HepG2 (cell line): Measurements from ENCODE around the gene AFF2. TPM values are rescaled to one million over a fixed set of nuclear protein-coding genes. Genes with fewer than 3 reads are reported as not detected.

Experiments used
- ATAC-seq: fragments of 200-7000 bp; cut with Tn5 transposase; 3 replicates; pipeline ENCODE4 v1.9.1; 2020; ENCODE audit warnings: mild to moderate bottlenecking, moderate library complexity
- BruUV-seq: library from RNA; stranded (reverse); fragments of 400-500 nt; replicated peaks from 2 replicates; lab custom pipeline; 2021; lab: Mats Ljungman, UMichigan
- CTCF ChIA-PET: fragments of 300-600 bp; formaldehyde crosslinking; extraction: SDS; loops from one replicate; lab custom pipeline; 2021; ENCODE audit warnings: low total read pairs, inconsistent platforms, low intra/inter-chr PET ratio; lab: Yijun Ruan, JAX
- POLR2A ChIA-PET: fragments of 350-600 bp; sonication (Branson Sonifier 250); formaldehyde crosslinking; loops from one replicate; lab custom pipeline; 2020; ENCODE audit warnings: antibody characterized with exemption, inconsistent platforms; lab: Yijun Ruan, JAX
- DNase-seq: peaks from one replicate; pipeline ENCODE4 v3.0.0-alpha.2; 2015; ENCODE audit warnings: low spot score
- FAIRE-seq: peaks from 3 replicates; lab custom pipeline; 2011; peaks lifted over from hg19 to GRCh38; lab: Jason Lieb, UNC
- H2AFZ ChIP-seq: one replicate; pipeline ENCODE4 v1.6.1; 2011; ENCODE audit warnings: low read length, inconsistent platforms
- H3K27ac ChIP-seq: fragments of 300-600 bp; 3 replicates; pipeline ENCODE4 v1.8.0; 2011; ENCODE audit warnings: mixed run types, mild to moderate bottlenecking, mixed read lengths, low read length, inconsistent platforms; ENCODE audit not compliant: insufficient read depth; ENCODE audit errors: extremely low read length
- H3K27me3 ChIP-seq, 2 experiments: fragments of 200-600 bp in 1 of 2; 2 replicates in 1 of 2; 3 replicates in 1 of 2; pipeline versions ENCODE4 v1.6.0 to v1.8.0; 2011; ENCODE audit warnings: low read length in 2 of 2, mild to moderate bottlenecking in 2 of 2, moderate library complexity in 2 of 2, inconsistent platforms in 1 of 2; ENCODE audit not compliant: insufficient read depth in 2 of 2, control insufficient read depth in 1 of 2
- H3K36me3 ChIP-seq, 2 experiments: fragments of 200-600 bp in 1 of 2; replicated peaks in 1 of 2; 2 replicates in 1 of 2; 3 replicates in 1 of 2; pipeline versions ENCODE4 v1.5.1 to v1.8.0; 2011; ENCODE audit warnings: low read length in 2 of 2, inconsistent platforms in 1 of 2; ENCODE audit not compliant: insufficient read depth in 2 of 2, control insufficient read depth in 1 of 2
- H3K4me1 ChIP-seq: 2 replicates; pipeline ENCODE4 v1.5.1; 2012; ENCODE audit warnings: low read length, inconsistent platforms; ENCODE audit not compliant: insufficient read depth
- H3K4me2 ChIP-seq: 2 replicates; pipeline ENCODE4 v1.6.0; 2011; ENCODE audit warnings: low read depth, low read length, inconsistent platforms
- H3K4me3 ChIP-seq, 3 experiments: fragments of 200-600 bp in 1 of 3; sonication (generic), shearing (Covaris generic) in 1 of 3; replicated peaks in 1 of 3; 2 replicates each; pipeline ENCODE4 v1.5.1; 2011 to 2016; ENCODE audit warnings: low read length in 3 of 3, inconsistent platforms in 2 of 3, low read depth in 2 of 3, mild to moderate bottlenecking in 2 of 3, control low read depth in 1 of 3, mixed read lengths in 1 of 3; ENCODE audit not compliant: insufficient read depth in 1 of 3
- H3K79me2 ChIP-seq: one replicate; pipeline ENCODE4 v1.6.1; 2011; ENCODE audit warnings: low read length, inconsistent platforms; ENCODE audit not compliant: insufficient read depth
- H3K9ac ChIP-seq: 2 replicates; pipeline ENCODE4 v1.6.0; 2011; ENCODE audit warnings: mild to moderate bottlenecking, low read depth, low read length, inconsistent platforms; ENCODE audit not compliant: insufficient read depth
- H3K9me3 ChIP-seq: 2 replicates; pipeline ENCODE4 v1.5.1; 2012; ENCODE audit warnings: mild to moderate bottlenecking, low read length
- H4K20me1 ChIP-seq: 2 replicates; pipeline ENCODE4 v1.6.0; 2011; ENCODE audit warnings: inconsistent platforms, mild to moderate bottlenecking, low read length, moderate library complexity; ENCODE audit not compliant: insufficient read depth
- GPBP1L1 ChIP-seq: sonication (generic); formaldehyde crosslinking; IDR thresholded peaks from 2 replicates; pipeline ENCODE4 v1.5.0; 2020; ENCODE audit warnings: mild to moderate bottlenecking, missing genetic modification reagents
- HHEX ChIP-seq: IDR thresholded peaks from 2 replicates; pipeline ENCODE4 v1.6.1; 2016; ENCODE audit warnings: control low read depth
- HOXD1 ChIP-seq: sonication (generic); formaldehyde crosslinking; IDR thresholded peaks from 2 replicates; pipeline ENCODE4 v1.5.0; 2020; ENCODE audit warnings: missing genetic modification reagents
- MTA3 ChIP-seq: sonication (generic); formaldehyde crosslinking; IDR thresholded peaks from 2 replicates; pipeline ENCODE4 v1.4.0; 2020; ENCODE audit warnings: missing genetic modification reagents
- NKX3-1 ChIP-seq: sonication (generic); formaldehyde crosslinking; IDR thresholded peaks from 2 replicates; pipeline ENCODE4 v1.5.0; 2020; ENCODE audit warnings: missing genetic modification reagents
- SCMH1 ChIP-seq: sonication (generic); formaldehyde crosslinking; IDR thresholded peaks from 2 replicates; pipeline ENCODE4 v1.9.0; 2021; ENCODE audit warnings: missing genetic modification reagents, mild to moderate bottlenecking, borderline replicate concordance
- TCF7L2 ChIP-seq: IDR thresholded peaks from 2 replicates; pipeline ENCODE4 v1.6.1; 2011; ENCODE audit warnings: mild to moderate bottlenecking, low read depth, low read length, moderate library complexity
- ZBTB7B ChIP-seq: sonication (generic); formaldehyde crosslinking; IDR thresholded peaks from 2 replicates; pipeline ENCODE4 v1.4.0; 2020; ENCODE audit warnings: missing genetic modification reagents
- ZNF367 ChIP-seq: sonication (generic); formaldehyde crosslinking; IDR thresholded peaks from 2 replicates; pipeline ENCODE4 v1.4.0; 2020; ENCODE audit warnings: missing genetic modification reagents, borderline replicate concordance
- ZNF503 ChIP-seq: sonication (generic); formaldehyde crosslinking; IDR thresholded peaks from 2 replicates; pipeline ENCODE4 v1.4.0; 2020; ENCODE audit warnings: missing genetic modification reagents
- WGBS: methylation state at CpG from one replicate; pipeline ENCODE4 v1.1.6; 2017; ENCODE audit warnings: low lambda C conversion rate; 5-methylcytosine and 5-hydroxymethylcytosine counted together
- in situ Hi-C: cut with HindIII; loops from 2 replicates; pipeline ENCODE4 v1.10.0; 2017; ENCODE audit warnings: low pct_unique_long_range_greater_than_20kb; ENCODE audit not compliant: extremely low pct_ligation_motif_present
- intact Hi-C: fragments of 100-400 bp; cut with micrococcal nuclease; formaldehyde crosslinking; loops from one replicate; pipeline ENCODE4 v1.10.0; 2022; ENCODE audit not compliant: unreplicated experiment
- polyA plus RNA-seq, 8 experiments: library from polyadenylated mRNA; depleted of rRNA in 3 of 8; stranded (reverse) in 7 of 8; unstranded in 1 of 8; fragments of >200 nt; fragmentation: Illumina TruSeq in 4 of 8; extraction: Trizol in 4 of 8; gene quantifications; 2 replicates each; pipeline versions ENCODE4 v1.2.1 to v1.2.3, GENCODE V29; 2011 to 2016; ENCODE audit warnings: low read depth in 4 of 8, missing spikeins in 1 of 8, mixed read lengths in 1 of 8; ENCODE audit not compliant: insufficient read depth in 1 of 8
- total RNA-seq, 5 experiments: library from RNA; depleted of rRNA; stranded (reverse); fragments of >200 nt; fragmentation: Illumina TruSeq; extraction: Trizol; gene quantifications; 2 replicates each; pipeline ENCODE4 v1.2.3, GENCODE V29; 2016; ENCODE audit warnings: low read depth in 1 of 5
- TF ChIP-seq, protein P1 (sequence below): sonication (generic); formaldehyde crosslinking; IDR thresholded peaks from 2 replicates; pipeline ENCODE4 v1.5.0; 2020; ENCODE audit warnings: missing genetic modification reagents
- TF ChIP-seq, protein P2 (sequence below): sonication (generic); formaldehyde crosslinking; IDR thresholded peaks from 2 replicates; pipeline ENCODE4 v1.9.0; 2021; ENCODE audit warnings: missing genetic modification reagents, borderline replicate concordance

The AFF2 gene
- total and polyA plus RNA-seq, 2 of the 13 experiments (the other 11 are each of a cell fraction or from before 2014, with no cell fraction given) = not detected

- no peaks in the 10 kb centered on the region for H3K27me3 ChIP-seq
- DNase-seq (no peak), ATAC-seq (no peak), FAIRE-seq (no peak)
- POLR2A ChIA-PET = no interaction called here
- no peaks in the 10 kb centered on the region for H4K20me1 ChIP-seq
- no peak overlapping the region for H3K27ac ChIP-seq
- no TSS peak for BruUV-seq
- H3K9me3 ChIP-seq = no peaks in the 10 kb centered on the region
- H3K4me1 ChIP-seq = no peaks in the 10 kb centered on the region
- no peak overlapping the region for H3K4me2 ChIP-seq
- intact Hi-C loops (no loop called here), in situ Hi-C loops (no loop called here)
- TF ChIP-seq GPBP1L1 = no peak
- no peak for TF ChIP-seq NKX3-1 (CRISPR knock-in tag)
- TF ChIP-seq MTA3 (CRISPR knock-in tag) = no peak
- TF ChIP-seq HHEX (CRISPR knock-in tag) = no peak
- TF ChIP-seq ZBTB7B = no peak
- TF ChIP-seq, protein P1, sequence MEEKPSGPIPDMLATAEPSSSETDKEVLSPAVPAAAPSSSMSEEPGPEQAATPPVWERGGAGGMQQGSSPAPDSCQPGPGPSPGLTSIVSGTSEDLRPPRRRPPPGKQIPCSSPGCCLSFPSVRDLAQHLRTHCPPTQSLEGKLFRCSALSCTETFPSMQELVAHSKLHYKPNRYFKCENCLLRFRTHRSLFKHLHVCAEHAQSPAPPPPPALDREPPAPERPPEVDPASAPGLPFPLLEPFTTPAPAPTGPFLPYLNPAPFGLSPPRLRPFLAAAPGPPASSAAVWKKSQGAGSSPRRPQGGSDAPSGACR (CRISPR knock-in tag) = no peak
- TF ChIP-seq, protein P2, sequence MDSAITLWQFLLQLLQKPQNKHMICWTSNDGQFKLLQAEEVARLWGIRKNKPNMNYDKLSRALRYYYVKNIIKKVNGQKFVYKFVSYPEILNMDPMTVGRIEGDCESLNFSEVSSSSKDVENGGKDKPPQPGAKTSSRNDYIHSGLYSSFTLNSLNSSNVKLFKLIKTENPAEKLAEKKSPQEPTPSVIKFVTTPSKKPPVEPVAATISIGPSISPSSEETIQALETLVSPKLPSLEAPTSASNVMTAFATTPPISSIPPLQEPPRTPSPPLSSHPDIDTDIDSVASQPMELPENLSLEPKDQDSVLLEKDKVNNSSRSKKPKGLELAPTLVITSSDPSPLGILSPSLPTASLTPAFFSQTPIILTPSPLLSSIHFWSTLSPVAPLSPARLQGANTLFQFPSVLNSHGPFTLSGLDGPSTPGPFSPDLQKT (CRISPR knock-in tag) = no peak
- TF ChIP-seq ZNF367 (CRISPR knock-in tag) = no peak
- no peak for TF ChIP-seq HOXD1
- TF ChIP-seq SCMH1 (CRISPR knock-in tag) = no peak
- no peak for TF ChIP-seq ZNF503 (CRISPR knock-in tag)
- TF ChIP-seq TCF7L2 = no peak
- CTCF ChIA-PET = no interaction called here
- WGBS = 0% methylated on average over 4 of the region's 4 CpGs
- H3K79me2 ChIP-seq = no peaks in the 10 kb centered on the region
- no peak overlapping the region for H2AFZ ChIP-seq
- no peak overlapping the region for H3K4me3 ChIP-seq
- no peaks in the 10 kb centered on the region for H3K36me3 ChIP-seq
- H3K9ac ChIP-seq = no peak overlapping the region
Observed at GRCh38 chrX:148593987-148594386, 93.6 kb downstream of the AFF2 start.
